ENCODE results near the gene JMJD1C.

Gene JMJD1C

DNA sequence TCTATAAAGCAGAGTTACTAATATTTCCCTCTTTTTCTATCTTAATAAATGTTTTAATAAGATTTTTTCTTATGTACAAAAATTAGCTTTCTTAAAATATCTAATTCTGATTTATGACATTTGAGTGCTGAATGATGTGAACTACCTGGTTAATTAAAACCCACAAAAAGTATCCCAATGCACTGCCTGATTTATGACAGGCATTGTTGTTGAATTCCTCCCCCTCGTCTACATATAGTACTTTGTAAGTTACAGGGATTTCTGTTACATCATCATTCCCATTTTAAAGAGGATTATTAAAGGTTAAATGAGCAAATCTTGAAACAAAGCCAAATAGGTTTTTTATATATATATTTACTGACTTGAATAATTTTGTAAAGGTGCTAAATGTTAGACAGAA is 241.5 kb downstream of the JMJD1C start:
- Histone ChIP-seq H3K79me2 (ENCODE audit: insufficient read depth, low read length) (peaks cover 95% of the 10 kb centered on the region), H3F3A (ENCODE audit: low read depth) (peaks cover 5% of the 10 kb centered on the region; the same call in 1 of the 2 replicates), H3K4me1 (ENCODE audit: insufficient read depth, low read length, poor library complexity, severe bottlenecking) (peaks cover 30% of the 10 kb centered on the region), H3K4me2 (ENCODE audit: low read depth, low read length, poor library complexity, severe bottlenecking) (no peak overlapping the region), H3K9me3 (ENCODE audit: insufficient read depth, low read depth, low read length) (no peaks in the 10 kb centered on the region), H3K4me3 (ENCODE audit: low read length, poor library complexity, severe bottlenecking) (no peak overlapping the region), H3K36me3 (ENCODE audit: insufficient read depth, low read length) (no peaks in the 10 kb centered on the region; the same call in 1 of the 2 replicates), H4K20me1 (ENCODE audit: insufficient read depth, low read length, poor library complexity, severe bottlenecking) (peaks cover 63% of the 10 kb centered on the region), H3K9ac (ENCODE audit: low read depth, low read length, poor library complexity, severe bottlenecking) (no peak overlapping the region), H3K27me3 (ENCODE audit: insufficient read depth, low read length, poor library complexity, severe bottlenecking) (no peaks in the 10 kb centered on the region), H3K9me2 (replicated peaks; ENCODE audit: low read depth, low read length) (no peaks in the 10 kb centered on the region), H2AFZ (ENCODE audit: low read length) (no peak overlapping the region)
- TF ChIP-seq EZH2phosphoT487 (IDR thresholded peaks at IDR 0.05; ENCODE audit: borderline replicate concordance) = no peak

DNA sequence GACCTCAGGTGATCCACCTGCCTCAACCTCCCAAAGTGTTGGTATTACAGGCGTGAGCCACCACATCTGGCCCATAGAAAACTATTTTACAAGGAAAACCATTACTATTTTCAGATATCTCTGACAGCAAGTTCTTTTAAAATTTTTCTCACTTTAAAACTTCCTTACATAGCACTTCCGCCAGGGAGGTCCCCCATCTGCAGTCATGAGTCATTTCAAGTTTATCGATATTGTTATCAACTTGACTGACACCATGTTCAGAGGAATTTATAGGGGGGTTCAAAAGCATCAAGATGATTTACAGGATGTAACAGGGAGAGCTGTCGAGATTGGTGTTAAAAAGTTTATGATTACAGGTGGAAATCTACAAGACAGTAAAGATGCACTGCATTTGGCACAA is 243.8 kb downstream of the JMJD1C start:
- Histone ChIP-seq H3K79me2 (ENCODE audit: insufficient read depth, low read length) (peaks cover 93% of the 10 kb centered on the region), H3K4me2 (ENCODE audit: low read depth, low read length, poor library complexity, severe bottlenecking) (no peak overlapping the region)
- TF ChIP-seq EZH2phosphoT487 (IDR thresholded peaks at IDR 0.05; ENCODE audit: borderline replicate concordance) = no peak
- TF ChIP-seq, protein P1, sequence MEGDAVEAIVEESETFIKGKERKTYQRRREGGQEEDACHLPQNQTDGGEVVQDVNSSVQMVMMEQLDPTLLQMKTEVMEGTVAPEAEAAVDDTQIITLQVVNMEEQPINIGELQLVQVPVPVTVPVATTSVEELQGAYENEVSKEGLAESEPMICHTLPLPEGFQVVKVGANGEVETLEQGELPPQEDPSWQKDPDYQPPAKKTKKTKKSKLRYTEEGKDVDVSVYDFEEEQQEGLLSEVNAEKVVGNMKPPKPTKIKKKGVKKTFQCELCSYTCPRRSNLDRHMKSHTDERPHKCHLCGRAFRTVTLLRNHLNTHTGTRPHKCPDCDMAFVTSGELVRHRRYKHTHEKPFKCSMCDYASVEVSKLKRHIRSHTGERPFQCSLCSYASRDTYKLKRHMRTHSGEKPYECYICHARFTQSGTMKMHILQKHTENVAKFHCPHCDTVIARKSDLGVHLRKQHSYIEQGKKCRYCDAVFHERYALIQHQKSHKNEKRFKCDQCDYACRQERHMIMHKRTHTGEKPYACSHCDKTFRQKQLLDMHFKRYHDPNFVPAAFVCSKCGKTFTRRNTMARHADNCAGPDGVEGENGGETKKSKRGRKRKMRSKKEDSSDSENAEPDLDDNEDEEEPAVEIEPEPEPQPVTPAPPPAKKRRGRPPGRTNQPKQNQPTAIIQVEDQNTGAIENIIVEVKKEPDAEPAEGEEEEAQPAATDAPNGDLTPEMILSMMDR (conservative IDR thresholded peaks at IDR 0.05; ENCODE audit: low read length) = no peak

DNA sequence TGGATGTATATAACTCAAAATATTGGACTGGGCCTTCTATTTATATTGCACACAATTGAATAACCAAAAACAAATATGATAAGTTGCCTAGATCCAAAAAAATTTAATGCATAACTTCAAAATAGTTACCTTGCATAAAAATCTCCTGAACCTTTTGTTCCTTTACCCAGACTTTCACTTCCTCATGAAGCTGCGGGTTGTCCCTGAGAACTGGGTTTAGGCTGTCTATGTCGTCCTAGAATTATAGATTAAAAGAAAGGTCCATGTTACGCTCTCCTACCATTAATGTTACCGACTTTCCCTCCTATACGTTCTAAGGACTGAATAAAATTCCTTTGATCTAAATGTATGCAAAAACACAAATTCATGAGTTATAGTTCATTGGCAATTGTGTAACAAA is 246.0 kb downstream of the JMJD1C start:
- Histone ChIP-seq H4K20me1 (ENCODE audit: insufficient read depth, low read length, poor library complexity, severe bottlenecking) (peaks cover 51% of the 10 kb centered on the region), H3K27me3 (ENCODE audit: insufficient read depth, low read length, poor library complexity, severe bottlenecking) (no peaks in the 10 kb centered on the region), H3K36me3 (ENCODE audit: insufficient read depth, low read length) (peaks cover 21% of the 10 kb centered on the region), H3K79me2 (ENCODE audit: insufficient read depth, low read length) (peaks cover 78% of the 10 kb centered on the region), H3K4me2 (ENCODE audit: low read depth, low read length, poor library complexity, severe bottlenecking) (no peak overlapping the region), H3K4me3 (ENCODE audit: low read length, poor library complexity, severe bottlenecking) (no peak overlapping the region), H3K9me2 (replicated peaks; ENCODE audit: low read depth, low read length) (no peaks in the 10 kb centered on the region), H3K9me3 (ENCODE audit: insufficient read depth, low read depth, low read length) (no peaks in the 10 kb centered on the region), H3F3A (ENCODE audit: low read depth) (no peaks in the 10 kb centered on the region), H3K4me1 (ENCODE audit: insufficient read depth, low read length, poor library complexity, severe bottlenecking) (peaks cover 8% of the 10 kb centered on the region), H3K9ac (ENCODE audit: low read depth, low read length, poor library complexity, severe bottlenecking) (no peak overlapping the region), H2AFZ (ENCODE audit: low read length) (no peak overlapping the region)
- TF ChIP-seq, protein P1 (conservative IDR thresholded peaks at IDR 0.05; ENCODE audit: low read length) = no peak
- TF ChIP-seq EZH2phosphoT487 (IDR thresholded peaks at IDR 0.05; ENCODE audit: borderline replicate concordance) = no peak

More for the DNA sequence above, 243.8 kb downstream of the JMJD1C start:
- no peak overlapping the region for H3K4me3 ChIP-seq (ENCODE audit: low read length, poor library complexity, severe bottlenecking)
- H3K9ac ChIP-seq (ENCODE audit: low read depth, low read length, poor library complexity, severe bottlenecking) = no peak overlapping the region
- peaks cover under 1% of the 10 kb centered on the region; the same call in 1 of the 2 replicates for H3K36me3 ChIP-seq (ENCODE audit: insufficient read depth, low read length)
- peaks cover 21% of the 10 kb centered on the region for H3K4me1 ChIP-seq (ENCODE audit: insufficient read depth, low read length, poor library complexity, severe bottlenecking)
- H3K9me2 ChIP-seq (replicated peaks; ENCODE audit: low read depth, low read length) = no peaks in the 10 kb centered on the region
- no peaks in the 10 kb centered on the region for H3K9me3 ChIP-seq (ENCODE audit: insufficient read depth, low read depth, low read length)
- H4K20me1 ChIP-seq (ENCODE audit: insufficient read depth, low read length, poor library complexity, severe bottlenecking) = peaks cover 58% of the 10 kb centered on the region
- 0 out of 2 replicates have a peak, but pooled peaks cover under 1% of the 10 kb centered on the region for H3F3A ChIP-seq (ENCODE audit: low read depth)
- no peaks in the 10 kb centered on the region for H3K27me3 ChIP-seq (ENCODE audit: insufficient read depth, low read length, poor library complexity, severe bottlenecking)
- H2AFZ ChIP-seq (ENCODE audit: low read length) = no peak overlapping the region

DNA sequence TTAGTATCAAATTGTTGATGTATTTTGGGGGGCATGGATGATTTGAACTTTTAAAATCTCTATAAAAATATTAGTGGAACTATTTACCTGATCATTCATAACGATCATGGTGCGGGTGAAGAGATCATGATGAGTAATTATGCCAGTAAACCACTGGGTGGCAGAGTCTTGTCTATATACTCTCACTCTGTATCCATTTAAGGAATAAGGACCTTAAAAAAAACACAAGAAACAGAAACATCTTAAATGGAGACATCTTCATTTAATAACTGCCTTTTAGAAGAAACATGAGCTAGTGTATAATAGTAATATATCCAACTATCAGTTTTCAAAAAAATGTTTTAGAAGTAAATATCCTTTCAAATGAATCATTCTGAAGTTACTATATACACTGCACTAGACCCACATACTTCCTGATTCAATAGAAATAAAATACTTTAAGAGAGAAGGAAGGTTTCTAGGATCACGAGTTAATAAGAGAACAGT is 248.6 kb downstream of the JMJD1C start:
- Histone ChIP-seq H4K20me1 (ENCODE audit: insufficient read depth, low read length, poor library complexity, severe bottlenecking) (peaks cover 42% of the 10 kb centered on the region), H3F3A (ENCODE audit: low read depth) (no peaks in the 10 kb centered on the region), H3K9me3 (ENCODE audit: insufficient read depth, low read depth, low read length) (no peaks in the 10 kb centered on the region), H3K9me2 (replicated peaks; ENCODE audit: low read depth, low read length) (no peaks in the 10 kb centered on the region), H3K4me1 (ENCODE audit: insufficient read depth, low read length, poor library complexity, severe bottlenecking) (peaks cover 8% of the 10 kb centered on the region), H3K79me2 (ENCODE audit: insufficient read depth, low read length) (peaks cover 60% of the 10 kb centered on the region), H3K36me3 (ENCODE audit: insufficient read depth, low read length) (peaks cover 41% of the 10 kb centered on the region), H3K9ac (ENCODE audit: low read depth, low read length, poor library complexity, severe bottlenecking) (no peak overlapping the region), H3K4me2 (ENCODE audit: low read depth, low read length, poor library complexity, severe bottlenecking) (peak overlapping the region; percentile 33), H3K4me3 (ENCODE audit: low read length, poor library complexity, severe bottlenecking) (no peak overlapping the region), H3K27me3 (ENCODE audit: insufficient read depth, low read length, poor library complexity, severe bottlenecking) (no peaks in the 10 kb centered on the region), H2AFZ (ENCODE audit: low read length) (no peak overlapping the region)
- TF ChIP-seq EZH2phosphoT487 (IDR thresholded peaks at IDR 0.05; ENCODE audit: borderline replicate concordance) = no peak
- TF ChIP-seq, protein P1 (conservative IDR thresholded peaks at IDR 0.05; ENCODE audit: low read length) = peak; percentile 82

All from Loucy (cell line).